HG03175 (cell line): ENCODE measurements around the gene ASCC1.
A peak's percentile ranks its signal among the peaks of the same experiment; 100 is the strongest.
"Not testable (repeated sequence)": the region's sequence is repeated elsewhere in the genome, so short reads cannot be mapped to it uniquely, and the experiment has no call there.

Source experiments
- ATAC-seq: cut with Tn5 transposase; IDR thresholded peaks from one replicate; pipeline ENCODE4 v1.9.1; 2021; ENCODE audit warnings: mild to moderate bottlenecking, moderate library complexity; ENCODE audit not compliant: unreplicated experiment

ASCC1 gene

GRCh38 chr10:72249176-72249862, 33.2 kb upstream of the ASCC1 start:
- ATAC-seq: not testable (repeated sequence)

- peak; percentile 89 for ATAC-seq
Measured at GRCh38 chr10:72248468-72249151, 32.5 kb upstream of the ASCC1 start.

GRCh38 chr10:72245949-72246525, 30.0 kb upstream of the ASCC1 start:
- no peak for ATAC-seq

GRCh38 chr10:72244573-72245038, 28.5 kb upstream of the ASCC1 start:
- ATAC-seq: no peak

GRCh38 chr10:72243822-72244437, 27.9 kb upstream of the ASCC1 start:
- ATAC-seq: no peak

DNA sequence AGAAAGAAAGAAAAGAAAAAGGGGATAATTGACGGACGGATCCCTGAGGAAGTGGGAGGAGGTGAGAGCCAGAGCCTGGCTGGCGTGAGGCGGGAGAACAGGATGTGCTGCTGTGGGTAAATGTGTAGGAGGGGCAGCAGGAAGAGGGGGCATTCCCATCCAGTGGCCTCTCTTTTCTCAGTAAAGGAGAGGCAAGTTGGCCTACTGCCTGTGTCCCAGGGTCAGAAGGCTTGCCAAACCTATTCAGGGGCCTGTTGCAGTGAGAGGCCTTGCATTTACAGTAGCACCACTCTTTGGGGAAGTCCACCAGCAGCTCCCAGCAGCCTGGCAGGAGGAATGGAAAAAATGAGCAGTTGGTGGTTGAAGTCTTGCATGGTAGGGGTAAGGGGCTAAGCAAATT, 26.6 kb upstream of the ASCC1 start:
- ATAC-seq: no peak

- ATAC-seq: no peak
Measured at GRCh38 chr10:72241691-72242252, 25.7 kb upstream of the ASCC1 start.

GRCh38 chr10:72240371-72240770, 24.3 kb upstream of the ASCC1 start:
- no peak for ATAC-seq

DNA sequence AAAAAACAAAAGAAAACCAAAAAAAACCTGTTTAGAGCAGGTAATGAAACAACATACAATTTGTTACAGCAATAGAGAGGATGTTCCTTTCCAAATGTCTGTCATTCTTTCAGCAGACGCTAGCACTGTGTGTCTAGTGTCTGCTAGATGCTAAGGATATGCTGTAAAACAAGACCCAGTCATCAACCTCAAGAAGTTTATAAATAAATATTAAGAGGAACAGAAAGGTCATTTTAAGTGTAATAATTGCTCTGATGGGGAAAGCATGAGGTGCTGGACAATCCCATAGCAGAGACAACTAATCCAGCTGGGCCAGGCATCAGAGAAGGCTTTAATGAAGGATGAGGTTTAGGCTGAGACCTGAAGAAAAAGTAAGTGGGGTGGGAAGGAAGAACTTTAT, 23.3 kb upstream of the ASCC1 start:
- no peak for ATAC-seq

DNA sequence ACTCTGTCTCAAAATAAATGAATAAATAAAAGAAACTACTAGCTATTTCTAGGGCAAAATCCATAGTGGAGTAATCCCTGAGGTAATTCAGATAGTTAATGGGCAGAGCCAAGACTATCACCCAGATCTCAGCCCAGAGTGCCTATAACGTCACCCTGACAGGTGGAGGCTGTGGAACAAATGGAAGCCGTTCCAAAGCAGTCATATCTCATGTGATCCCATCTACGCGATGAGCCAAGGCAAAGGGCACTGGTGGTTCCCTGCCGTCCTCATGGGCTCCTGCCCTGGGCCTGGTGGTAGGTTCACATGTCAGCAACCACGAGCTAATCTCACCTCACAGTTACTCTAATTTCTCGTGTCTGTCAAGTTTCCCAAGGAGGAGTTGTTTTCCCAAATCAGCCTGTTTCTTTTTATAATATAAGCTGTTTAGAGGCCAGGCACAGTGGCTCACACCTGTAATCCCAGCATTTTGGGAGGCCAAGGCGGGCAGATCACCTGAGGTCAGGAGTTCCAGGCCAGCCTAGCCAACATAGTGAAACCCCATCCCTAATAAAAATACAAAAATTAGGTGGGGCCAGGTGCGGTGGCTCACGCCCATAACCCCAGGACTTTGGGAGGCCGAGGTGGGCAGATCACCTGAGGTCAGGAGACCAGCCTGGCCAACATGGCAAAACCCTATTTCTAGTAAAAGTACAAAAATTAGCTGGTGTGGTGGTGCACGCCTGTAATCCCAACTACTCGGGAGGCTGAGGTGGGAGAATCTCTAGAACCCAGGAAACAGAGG, 22.5 kb upstream of the ASCC1 start:
- ATAC-seq: no peak

DNA sequence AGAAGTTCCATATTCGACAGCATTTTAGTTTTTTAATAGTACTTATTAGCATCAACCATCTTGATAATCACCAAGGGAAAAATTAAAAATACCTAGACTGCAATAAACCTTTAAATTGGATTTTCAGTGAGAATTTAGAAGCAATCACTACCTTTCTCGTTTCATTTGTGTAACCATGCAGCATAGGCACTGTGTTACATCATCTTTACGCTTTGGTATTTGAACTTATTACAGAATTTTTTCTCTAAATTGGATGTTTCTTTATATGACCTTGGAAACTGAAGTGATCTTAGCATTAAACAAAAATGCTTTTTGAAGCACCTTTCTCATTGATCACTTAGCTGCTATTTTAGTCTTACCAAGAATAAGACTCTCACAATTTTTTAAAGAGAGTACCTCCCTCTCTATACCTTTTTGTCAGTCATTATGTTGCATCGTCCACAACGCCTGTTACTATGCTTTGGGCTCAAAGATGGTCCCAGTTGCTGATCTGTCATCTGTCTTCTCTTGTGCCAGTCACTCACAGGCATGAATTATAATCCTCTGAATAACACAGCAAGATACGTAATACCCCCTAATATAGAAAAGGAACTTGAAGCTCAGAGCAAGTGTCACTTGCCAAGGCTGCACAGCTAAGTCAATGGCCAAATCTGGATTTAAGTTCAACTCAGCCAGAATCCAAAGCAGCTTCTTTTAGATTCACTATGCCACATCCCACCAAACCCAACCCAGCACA, 19.6 kb upstream of the ASCC1 start:
- no peak for ATAC-seq

GRCh38 chr10:72234560-72235095, 18.6 kb upstream of the ASCC1 start:
- ATAC-seq: no peak

DNA sequence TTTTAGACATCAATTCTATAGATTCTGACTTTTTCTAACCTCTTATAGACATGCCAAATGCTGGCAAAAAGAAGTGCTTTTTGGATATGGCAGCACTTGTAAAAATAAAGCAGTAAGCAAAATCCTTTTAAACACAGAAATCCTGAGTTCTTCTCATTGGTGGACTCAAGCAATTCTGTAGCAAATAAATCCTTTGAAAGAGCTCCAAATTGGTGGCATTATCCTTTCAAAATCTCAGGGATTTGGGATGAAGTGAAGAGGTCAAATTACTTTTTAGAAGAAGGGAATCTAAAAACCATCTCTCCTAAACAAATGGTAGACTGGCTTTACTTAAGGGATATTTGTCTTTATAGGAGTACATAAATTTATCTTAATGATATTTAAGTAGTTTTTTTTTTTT, 17.5 kb upstream of the ASCC1 start:
- no peak for ATAC-seq

DNA sequence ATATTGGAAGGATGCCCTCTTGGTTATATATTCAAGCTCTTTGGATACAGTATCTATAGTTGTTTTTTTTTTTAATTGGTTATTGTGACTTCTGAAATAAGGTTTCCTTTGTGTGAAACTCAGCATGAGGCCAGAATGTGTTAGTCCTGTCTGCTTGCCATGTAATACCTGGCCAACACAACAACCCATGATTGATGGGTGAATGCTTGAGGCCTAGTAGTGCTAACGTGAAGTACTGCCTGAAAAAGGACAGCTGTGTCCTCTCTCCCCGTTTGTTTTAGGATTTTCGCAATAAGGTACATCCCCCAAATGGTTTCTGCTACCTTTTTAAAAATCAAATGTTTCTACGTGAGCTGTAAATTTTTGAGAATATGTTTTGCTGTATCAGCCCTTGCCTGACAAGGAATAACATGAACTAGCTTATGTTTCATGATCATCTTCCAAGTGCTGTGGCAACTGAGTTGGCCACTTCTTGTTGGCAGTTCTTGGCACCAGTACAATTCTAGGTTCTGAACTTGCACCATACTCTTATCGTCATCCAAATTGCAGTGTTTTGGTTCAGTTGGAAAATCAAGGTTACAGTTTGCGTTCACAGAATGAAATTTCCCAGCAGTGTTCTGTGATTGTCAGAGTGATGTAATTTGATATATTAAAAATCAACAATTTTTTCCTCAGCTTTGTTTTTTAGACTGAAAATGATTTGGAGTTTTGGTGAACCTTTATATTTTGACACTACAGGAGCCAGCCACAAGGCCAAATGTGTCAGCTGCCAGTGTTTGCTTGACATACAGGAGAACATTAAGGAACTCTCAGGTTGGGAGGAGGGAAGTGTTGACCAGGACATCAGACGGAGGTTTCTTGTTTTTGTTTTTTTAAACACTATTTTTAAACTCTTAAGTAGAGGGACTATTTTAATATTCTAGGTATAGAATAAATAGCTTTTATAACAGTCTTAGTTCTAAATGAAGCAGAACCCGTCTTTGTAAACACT, 13.5 kb upstream of the ASCC1 start:
- no peak for ATAC-seq

GRCh38 chr10:72228318-72228751, 12.3 kb upstream of the ASCC1 start:
- ATAC-seq: no peak

DNA sequence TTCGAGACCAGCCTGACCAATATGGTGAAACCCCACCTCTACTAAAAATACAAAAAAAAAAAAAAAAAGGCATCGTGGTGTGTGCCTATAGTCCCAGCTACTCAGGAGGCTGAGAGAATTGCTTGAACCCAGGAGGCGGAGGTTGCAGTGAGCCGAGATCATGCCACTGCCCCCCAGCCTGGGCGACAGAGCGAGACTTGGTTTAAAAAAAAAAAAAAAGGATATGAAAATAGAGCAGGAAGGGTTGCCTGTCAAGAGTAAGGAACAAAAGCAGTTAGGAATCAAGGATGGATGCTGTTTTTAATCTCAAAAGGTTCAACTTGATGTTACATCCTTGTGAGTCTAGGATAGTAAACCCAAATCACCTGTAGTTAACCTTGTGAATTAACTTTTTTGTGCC, 11.8 kb upstream of the ASCC1 start:
- no peak for ATAC-seq

GRCh38 chr10:72226418-72227027, 10.4 kb upstream of the ASCC1 start:
- ATAC-seq: no peak

DNA sequence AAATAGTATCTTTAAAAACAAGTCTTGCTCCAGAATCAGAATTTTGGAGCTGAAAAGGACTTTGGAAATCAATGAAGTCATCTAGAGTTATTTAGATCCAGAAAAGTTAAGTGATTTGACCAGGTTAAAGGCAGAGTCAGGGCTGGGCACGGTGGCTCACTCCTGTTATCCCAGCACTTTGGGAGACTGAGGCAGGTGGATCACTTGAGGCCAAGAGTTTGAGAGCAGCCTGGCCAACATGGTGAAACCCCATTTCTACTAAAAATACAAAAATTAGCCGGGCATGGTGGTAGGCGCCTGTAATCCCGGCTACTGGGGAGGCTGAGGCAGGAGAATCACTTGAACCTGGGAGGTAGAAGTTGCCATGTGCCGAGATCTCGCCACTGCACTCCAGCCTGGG, 8.1 kb upstream of the ASCC1 start:
- ATAC-seq: not testable (repeated sequence)
